Hepatocyte (in vitro differentiated cells): ENCODE data around the gene CCDC174.

Experiments
- EZH2phosphoT487 ChIP-seq: fragments of 200-600 bp; sonication (generic); IDR thresholded peaks from one replicate; pipeline ENCODE4 v1.6.1; 2018; ENCODE audit warnings: antibody characterized with exemption, mild to moderate bottlenecking, low read depth, moderate library complexity; ENCODE audit not compliant: unreplicated experiment, severe bottlenecking
- TF ChIP-seq, protein P1 (sequence below): fragments of 200-600 bp; sonication (generic); IDR thresholded peaks from 2 replicates; pipeline ENCODE4 v1.5.1; 2016; ENCODE audit warnings: antibody characterized with exemption, mild to moderate bottlenecking; ENCODE audit not compliant: poor library complexity

DNA sequence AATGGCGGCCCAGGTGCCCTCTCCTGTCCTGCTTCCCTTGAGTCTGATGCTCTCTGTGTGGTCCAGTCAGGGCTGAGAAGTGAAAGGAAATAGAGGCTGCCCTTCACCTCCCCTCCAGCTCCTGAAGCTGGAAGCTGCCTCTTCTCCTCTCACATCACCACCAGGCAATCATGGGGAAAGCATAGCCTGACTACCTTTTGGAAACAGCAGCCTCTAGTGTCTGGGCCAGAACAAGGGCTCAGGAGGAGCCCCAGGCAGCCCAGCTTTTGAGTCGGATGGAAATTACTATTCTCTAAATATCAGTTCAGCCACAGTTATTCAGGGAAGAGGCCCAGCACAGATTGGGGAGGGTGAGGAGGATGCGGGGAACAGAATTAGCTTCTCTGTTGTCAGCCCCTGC is 43.3 kb upstream of the CCDC174 start:
- TF ChIP-seq, protein P1, sequence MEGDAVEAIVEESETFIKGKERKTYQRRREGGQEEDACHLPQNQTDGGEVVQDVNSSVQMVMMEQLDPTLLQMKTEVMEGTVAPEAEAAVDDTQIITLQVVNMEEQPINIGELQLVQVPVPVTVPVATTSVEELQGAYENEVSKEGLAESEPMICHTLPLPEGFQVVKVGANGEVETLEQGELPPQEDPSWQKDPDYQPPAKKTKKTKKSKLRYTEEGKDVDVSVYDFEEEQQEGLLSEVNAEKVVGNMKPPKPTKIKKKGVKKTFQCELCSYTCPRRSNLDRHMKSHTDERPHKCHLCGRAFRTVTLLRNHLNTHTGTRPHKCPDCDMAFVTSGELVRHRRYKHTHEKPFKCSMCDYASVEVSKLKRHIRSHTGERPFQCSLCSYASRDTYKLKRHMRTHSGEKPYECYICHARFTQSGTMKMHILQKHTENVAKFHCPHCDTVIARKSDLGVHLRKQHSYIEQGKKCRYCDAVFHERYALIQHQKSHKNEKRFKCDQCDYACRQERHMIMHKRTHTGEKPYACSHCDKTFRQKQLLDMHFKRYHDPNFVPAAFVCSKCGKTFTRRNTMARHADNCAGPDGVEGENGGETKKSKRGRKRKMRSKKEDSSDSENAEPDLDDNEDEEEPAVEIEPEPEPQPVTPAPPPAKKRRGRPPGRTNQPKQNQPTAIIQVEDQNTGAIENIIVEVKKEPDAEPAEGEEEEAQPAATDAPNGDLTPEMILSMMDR, result no peak
- TF ChIP-seq EZH2phosphoT487, result no peak
